Progenitor cell of endocrine pancreas (in vitro differentiated cells): ENCODE data around the gene DGLUCY. TPM values are rescaled to one million over a fixed set of nuclear protein-coding genes. Genes with fewer than 3 reads are reported as not detected.

Experiments
- DNase-seq: peaks from one replicate; pipeline ENCODE4 v3.0.0; 2021; ENCODE audit warnings: low spot score; ENCODE audit not compliant: unreplicated experiment
- H3K27ac Mint-ChIP-seq: 2 replicates; pipeline ENCODE4 v1.8.0; 2021; ENCODE audit warnings: mild to moderate bottlenecking, moderate library complexity, mixed read lengths
- H3K27me3 Mint-ChIP-seq: 2 replicates; pipeline ENCODE4 v1.8.0; 2021; ENCODE audit warnings: mixed read lengths
- H3K36me3 Mint-ChIP-seq: 2 replicates; pipeline ENCODE4 v1.8.0; 2022; ENCODE audit warnings: mixed read lengths; ENCODE audit not compliant: insufficient read depth
- H3K4me1 Mint-ChIP-seq: 2 replicates; pipeline ENCODE4 v1.8.0; 2021; ENCODE audit warnings: low read depth, mixed read lengths
- H3K4me3 Mint-ChIP-seq: 2 replicates; pipeline ENCODE4 v1.8.0; 2021; ENCODE audit warnings: low read depth, mild to moderate bottlenecking, moderate library complexity, mixed read lengths
- H3K9me3 Mint-ChIP-seq: 2 replicates; pipeline ENCODE4 v1.8.0; 2021; ENCODE audit warnings: low read depth, mixed read lengths
- CTCF ChIP-seq: fragments of 200-600 bp; sonication (generic); IDR thresholded peaks from one replicate; pipeline ENCODE4 v1.5.0; 2021; ENCODE audit warnings: antibody characterized with exemption, mild to moderate bottlenecking; ENCODE audit not compliant: unreplicated experiment
- total RNA-seq: library from RNA; stranded (reverse); gene quantifications from 2 replicates; pipeline ENCODE4 v1.2.1, GENCODE V29; 2021

Gene DGLUCY
- total RNA-seq, 1 donor from 2014 or later = 83.3 TPM

DNA sequence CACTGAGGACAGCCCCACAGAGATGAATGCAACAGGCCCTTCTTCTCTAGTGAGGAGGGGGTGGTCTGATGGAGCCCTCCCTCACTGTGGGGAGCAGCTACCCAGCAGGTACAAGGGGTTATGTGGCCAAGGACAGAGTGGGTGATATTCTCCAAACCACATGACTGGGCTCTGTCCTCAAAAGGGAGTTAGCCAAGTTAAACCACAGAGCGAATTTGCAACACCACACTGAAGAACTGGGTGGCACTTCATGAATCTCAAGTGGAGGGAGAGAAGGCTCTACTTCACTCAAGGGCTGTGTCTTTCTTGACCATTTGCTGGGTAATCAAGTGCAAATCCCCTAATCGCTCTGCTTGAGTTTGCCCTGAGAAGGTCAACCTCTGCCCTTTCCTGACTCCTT lies 118.2 kb downstream of the DGLUCY start:
- no peak for DNase-seq
- Mint-ChIP-seq H3K9me3 (peaks cover 3% of the 10 kb centered on the region), H3K4me3 (no peak overlapping the region), H3K27ac (no peak overlapping the region), H3K27me3 (no peaks in the 10 kb centered on the region), H3K36me3 (peaks cover 25% of the 10 kb centered on the region), H3K4me1 (no peaks in the 10 kb centered on the region)
- no peak for TF ChIP-seq CTCF

GRCh38 chr14:91232603-91233002 lies 118.7 kb downstream of the DGLUCY start:
- DNase-seq = no peak
- Mint-ChIP-seq H3K36me3 (peaks cover 25% of the 10 kb centered on the region), H3K4me1 (no peaks in the 10 kb centered on the region), H3K9me3 (peaks cover 3% of the 10 kb centered on the region), H3K4me3 (no peak overlapping the region), H3K27me3 (no peaks in the 10 kb centered on the region), H3K27ac (no peak overlapping the region)
- TF ChIP-seq CTCF = no peak

DNA sequence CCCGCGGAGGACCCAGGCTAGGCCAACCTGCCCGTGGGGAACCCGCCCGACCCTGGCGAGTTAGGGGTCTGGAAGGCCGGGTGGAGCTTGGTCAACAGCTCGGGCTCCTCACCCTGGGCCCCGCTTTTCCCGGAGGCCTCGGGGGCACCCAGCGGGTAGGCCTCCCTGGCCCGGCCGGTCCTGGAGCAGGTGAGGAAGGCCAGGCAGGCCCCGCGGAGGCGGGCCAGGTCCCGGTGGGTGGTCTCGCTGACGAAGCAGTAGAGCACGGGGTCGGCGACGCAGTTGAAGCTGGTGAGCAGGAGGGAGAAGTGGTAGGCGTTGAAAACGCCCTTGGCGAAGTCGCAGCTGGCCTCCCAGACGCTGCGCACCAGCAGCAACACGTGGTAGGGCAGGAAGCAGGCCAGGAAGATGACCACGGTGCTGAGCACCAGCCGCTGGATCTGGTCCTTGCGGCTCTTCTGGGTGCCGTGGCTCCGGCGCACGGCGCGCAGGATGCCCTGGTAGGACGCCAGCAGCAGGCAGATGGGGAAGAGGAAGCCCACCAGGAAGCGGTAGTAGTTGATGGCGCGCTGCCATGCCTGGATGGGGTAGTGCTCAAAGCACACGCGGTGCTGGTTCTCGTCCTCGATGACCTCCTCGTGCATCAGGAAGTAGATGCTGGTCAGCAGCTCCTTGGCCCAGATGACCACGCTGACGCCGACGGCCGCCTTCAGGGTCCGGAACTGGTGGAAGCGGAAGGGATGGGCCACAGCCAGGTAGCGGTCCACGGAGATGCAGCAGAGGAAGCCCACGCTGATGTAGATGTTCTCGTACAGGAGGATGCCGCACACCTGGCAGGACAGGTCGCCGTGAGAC lies 120.3 kb downstream of the DGLUCY start:
- H3K4me3 Mint-ChIP-seq = no peak overlapping the region
- TF ChIP-seq CTCF = no peak
- no peaks in the 10 kb centered on the region for H3K27me3 Mint-ChIP-seq
- H3K27ac Mint-ChIP-seq = no peak overlapping the region
- peaks cover 19% of the 10 kb centered on the region for H3K36me3 Mint-ChIP-seq
- no peaks in the 10 kb centered on the region for H3K4me1 Mint-ChIP-seq
- peaks cover 3% of the 10 kb centered on the region for H3K9me3 Mint-ChIP-seq
- no peak for DNase-seq

DNA sequence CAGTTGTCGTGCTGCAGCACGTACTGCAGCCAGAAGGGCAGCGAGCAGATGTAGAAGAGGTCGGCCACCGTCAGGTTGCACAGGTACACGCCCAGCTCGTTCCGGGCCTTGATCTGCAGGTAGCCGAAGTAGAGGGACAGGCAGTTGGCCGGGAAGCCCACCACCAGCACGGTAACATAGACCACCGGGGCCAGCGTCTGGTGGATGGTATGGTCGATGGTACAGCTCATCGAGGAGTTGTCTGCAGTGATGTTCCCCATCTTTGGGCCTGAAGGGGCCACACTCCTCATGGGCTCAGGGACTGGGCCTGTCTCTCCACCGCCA lies 120.9 kb downstream of the DGLUCY start:
- H3K27ac Mint-ChIP-seq = no peak overlapping the region
- H3K4me3 Mint-ChIP-seq = no peak overlapping the region
- no peak for TF ChIP-seq CTCF
- no peaks in the 10 kb centered on the region for H3K4me1 Mint-ChIP-seq
- no peak for DNase-seq
- H3K9me3 Mint-ChIP-seq = peaks cover 6% of the 10 kb centered on the region
- H3K36me3 Mint-ChIP-seq = peaks cover 16% of the 10 kb centered on the region
- peaks cover 2% of the 10 kb centered on the region for H3K27me3 Mint-ChIP-seq

DNA sequence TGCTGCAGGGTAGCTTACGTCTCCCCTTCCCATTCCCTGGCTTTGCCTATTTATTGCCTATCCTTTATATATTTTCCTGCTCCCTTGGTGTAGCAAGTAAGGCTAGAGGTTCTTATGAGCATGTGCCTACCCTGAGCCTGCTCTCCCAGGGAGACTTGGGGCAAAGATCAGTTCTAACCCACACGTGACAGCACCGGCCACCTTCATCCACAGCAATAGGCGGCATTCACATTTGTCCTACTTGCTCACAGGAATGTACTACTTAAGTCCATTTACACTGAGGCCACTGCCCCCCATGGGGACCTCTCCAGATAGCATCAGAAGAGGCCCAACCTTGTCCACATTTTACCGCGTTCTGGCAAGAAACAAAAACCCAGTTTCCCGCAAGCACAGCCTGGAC lies 122.0 kb downstream of the DGLUCY start:
- Mint-ChIP-seq H3K27me3 (peaks cover 3% of the 10 kb centered on the region), H3K27ac (no peak overlapping the region), H3K4me1 (no peaks in the 10 kb centered on the region), H3K9me3 (peaks cover 3% of the 10 kb centered on the region), H3K36me3 (peaks cover 11% of the 10 kb centered on the region), H3K4me3 (no peak overlapping the region)
- DNase-seq = no peak
- TF ChIP-seq CTCF = no peak
